H9 (cell line): Measurements from ENCODE around the gene KCNJ14. TPM values are rescaled to one million over a fixed set of nuclear protein-coding genes. Genes with fewer than 3 reads are reported as not detected.

Source experiments
- DNase-seq: peaks from one replicate; pipeline ENCODE4 v3.0.0-alpha.2; 2017
- H2AFZ ChIP-seq: one replicate; pipeline ENCODE4 v1.6.1; 2013; ENCODE audit warnings: mild to moderate bottlenecking, low read length, control low read depth, moderate library complexity
- H2AK5ac ChIP-seq: 2 replicates; pipeline ENCODE4 v1.6.1; 2013; ENCODE audit warnings: low read length, control low read depth, mixed read lengths; ENCODE audit not compliant: insufficient read length
- H2BK120ac ChIP-seq: one replicate; pipeline ENCODE4 v1.6.1; 2013; ENCODE audit warnings: low read depth, mild to moderate bottlenecking, low read length, control low read depth, inconsistent platforms; ENCODE audit not compliant: poor library complexity, severe bottlenecking
- H2BK12ac ChIP-seq: 2 replicates; pipeline ENCODE4 v1.6.1; 2013; ENCODE audit warnings: low read length, control low read depth, mixed read lengths, low read depth; ENCODE audit not compliant: insufficient read length
- H2BK15ac ChIP-seq: 2 replicates; pipeline ENCODE4 v1.6.1; 2013; ENCODE audit warnings: low read depth, low read length, control low read depth
- H2BK20ac ChIP-seq: one replicate; pipeline ENCODE4 v1.6.1; 2013; ENCODE audit warnings: low read depth, mild to moderate bottlenecking, low read length, control low read depth, inconsistent platforms; ENCODE audit not compliant: poor library complexity, severe bottlenecking
- H2BK5ac ChIP-seq: 2 replicates; pipeline ENCODE4 v1.6.1; 2013; ENCODE audit warnings: low read length, control low read depth, mixed read lengths; ENCODE audit not compliant: insufficient read length
- H3K14ac ChIP-seq: 2 replicates; pipeline ENCODE4 v1.6.1; 2013; ENCODE audit warnings: low read length, control low read depth; ENCODE audit not compliant: insufficient read depth
- H3K18ac ChIP-seq: 2 replicates; pipeline ENCODE4 v1.6.1; 2013; ENCODE audit warnings: low read depth, mild to moderate bottlenecking, mixed read lengths, low read length, control low read depth; ENCODE audit not compliant: insufficient read length
- H3K23ac ChIP-seq: 2 replicates; pipeline ENCODE4 v1.6.1; 2013; ENCODE audit warnings: low read length, control low read depth, mixed read lengths, low read depth; ENCODE audit not compliant: insufficient read length
- H3K23me2 ChIP-seq: 2 replicates; pipeline ENCODE4 v1.6.1; 2013; ENCODE audit warnings: low read depth, mild to moderate bottlenecking, mixed read lengths, low read length, control low read depth; ENCODE audit not compliant: insufficient read length, poor library complexity, severe bottlenecking
- H3K27ac ChIP-seq: 2 replicates; pipeline ENCODE4 v1.5.1; 2013; ENCODE audit warnings: low read length, control low read depth, mixed read lengths, low read depth; ENCODE audit not compliant: insufficient read length
- H3K27me3 ChIP-seq: 2 replicates; pipeline ENCODE4 v1.6.1; 2013; ENCODE audit warnings: low read length, control low read depth, inconsistent platforms; ENCODE audit not compliant: insufficient read depth
- H3K4ac ChIP-seq: 2 replicates; pipeline ENCODE4 v1.6.1; 2013; ENCODE audit warnings: low read depth, mild to moderate bottlenecking, control low read depth, inconsistent platforms, low read length, moderate library complexity
- H3K4me1 ChIP-seq: 2 replicates; pipeline ENCODE4 v1.6.1; 2013; ENCODE audit warnings: low read length, control low read depth, inconsistent platforms; ENCODE audit not compliant: insufficient read depth
- H3K4me2 ChIP-seq: 2 replicates; pipeline ENCODE4 v1.6.1; 2013; ENCODE audit warnings: low read length, control low read depth, mixed read lengths; ENCODE audit not compliant: insufficient read length, insufficient read depth
- H3K56ac ChIP-seq: 2 replicates; pipeline ENCODE4 v1.6.1; 2013; ENCODE audit warnings: low read depth, mild to moderate bottlenecking, mixed read lengths, low read length, control low read depth; ENCODE audit not compliant: insufficient read length
- H3K79me1 ChIP-seq: 2 replicates; pipeline ENCODE4 v1.6.1; 2013; ENCODE audit warnings: low read depth, mild to moderate bottlenecking, moderate library complexity, low read length, control low read depth, inconsistent platforms; ENCODE audit not compliant: insufficient read depth, poor library complexity, severe bottlenecking
- H3K79me2 ChIP-seq: 2 replicates; pipeline ENCODE4 v1.6.1; 2013; ENCODE audit warnings: low read length, control low read depth, inconsistent platforms; ENCODE audit not compliant: insufficient read depth
- H3K9ac ChIP-seq: 2 replicates; pipeline ENCODE4 v1.6.1; 2013; ENCODE audit warnings: low read length, control low read depth, mixed read lengths; ENCODE audit not compliant: insufficient read length; ENCODE audit errors: extremely low read depth
- H3K9me3 ChIP-seq: one replicate; pipeline ENCODE4 v1.6.1; 2013; ENCODE audit warnings: low read depth, low read length, inconsistent platforms; ENCODE audit not compliant: control insufficient read depth
- H3T11ph ChIP-seq: one replicate; pipeline ENCODE4 v1.6.1; 2013; ENCODE audit warnings: mild to moderate bottlenecking, low read length, control low read depth, inconsistent platforms
- H4K20me1 ChIP-seq: one replicate; pipeline ENCODE4 v1.6.1; 2013; ENCODE audit not compliant: control insufficient read depth, insufficient read length, insufficient read depth
- H4K5ac ChIP-seq: 2 replicates; pipeline ENCODE4 v1.6.1; 2013; ENCODE audit warnings: low read depth, mild to moderate bottlenecking, mixed read lengths, low read length, control low read depth; ENCODE audit not compliant: insufficient read length
- H4K8ac ChIP-seq: replicated peaks from 2 replicates; pipeline ENCODE4 v1.6.1; 2013; ENCODE audit warnings: low read length, control low read depth, mixed read lengths, low read depth; ENCODE audit not compliant: insufficient read length
- H4K91ac ChIP-seq: 2 replicates; pipeline ENCODE4 v1.6.1; 2013; ENCODE audit warnings: low read depth, mild to moderate bottlenecking, moderate library complexity, mixed read lengths, low read length, control low read depth; ENCODE audit not compliant: insufficient read length
- H3K27ac Mint-ChIP-seq, 3 experiments: 2 replicates in 2 of 3; 3 replicates in 1 of 3; pipeline ENCODE4 v1.8.0; 2020 to 2021; ENCODE audit warnings: mixed read lengths in 3 of 3, mild to moderate bottlenecking in 1 of 3, moderate library complexity in 1 of 3
- H3K27me3 Mint-ChIP-seq: 2 replicates; pipeline ENCODE4 v1.8.0; 2021; ENCODE audit warnings: low read depth, mild to moderate bottlenecking, moderate library complexity, mixed read lengths
- H3K36me3 Mint-ChIP-seq, 3 experiments: 2 replicates in 2 of 3; 3 replicates in 1 of 3; pipeline ENCODE4 v1.8.0; 2020 to 2021; ENCODE audit warnings: low read depth in 3 of 3, mixed read lengths in 3 of 3; ENCODE audit not compliant: insufficient read depth in 1 of 3
- H3K4me1 Mint-ChIP-seq, 2 experiments: 2 replicates each; pipeline ENCODE4 v1.8.0; 2020; ENCODE audit warnings: mixed read lengths in 2 of 2
- H3K4me3 Mint-ChIP-seq, 2 experiments: 2 replicates in 1 of 2; 3 replicates in 1 of 2; pipeline ENCODE4 v1.8.0; 2020 to 2021; ENCODE audit warnings: mild to moderate bottlenecking in 2 of 2, mixed read lengths in 2 of 2, moderate library complexity in 1 of 2
- H3K9me3 Mint-ChIP-seq, 2 experiments: 2 replicates in 1 of 2; 3 replicates in 1 of 2; pipeline ENCODE4 v1.8.0; 2020; ENCODE audit warnings: mild to moderate bottlenecking in 2 of 2, mixed read lengths in 2 of 2, moderate library complexity in 1 of 2
- WGBS: extraction: QIAGEN DNeasy Blood & Tissue Kit; methylation state at CpG from one replicate; pipeline ENCODE4 v1.1.7; 2013; ENCODE audit warnings: missing lambda C conversion rate, low lambda C conversion rate, mixed read lengths; ENCODE audit not compliant: insufficient read length; ENCODE audit errors: extremely low coverage; 5-methylcytosine and 5-hydroxymethylcytosine counted together
- total RNA-seq: library from RNA; stranded (reverse); gene quantifications from 2 replicates; pipeline ENCODE4 v1.2.1, GENCODE V29; 2021
- TF ChIP-seq, protein P1 (sequence below): fragments of 200-600 bp; sonication (generic); conservative IDR thresholded peaks from 3 replicates; pipeline ENCODE4 v1.8.0; 2021; ENCODE audit warnings: antibody characterized with exemption, mild to moderate bottlenecking

The KCNJ14 gene
- total RNA-seq, 1 experiment from 2014 or later: 1.2 TPM

DNA sequence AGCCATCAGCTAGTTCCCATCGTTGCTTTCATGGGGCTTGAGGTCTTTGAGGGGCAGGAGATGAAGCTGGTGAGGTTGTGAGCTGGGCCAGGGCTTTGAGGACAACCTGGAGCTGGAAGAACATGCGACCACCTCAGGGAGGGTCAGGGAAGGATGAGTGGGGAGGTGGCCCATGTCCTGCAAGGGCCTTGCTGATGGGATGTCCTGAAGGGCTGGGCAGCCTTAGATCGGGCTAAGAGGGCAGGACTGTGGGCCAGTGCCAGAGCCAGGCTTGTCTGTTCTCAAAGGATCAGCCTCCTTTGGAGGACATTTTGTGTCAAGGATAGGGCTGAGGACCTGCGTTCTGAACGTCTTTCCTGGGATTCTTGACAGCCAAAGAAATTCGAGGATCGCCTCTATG lies 24.3 kb downstream of the KCNJ14 start:
- no peak overlapping the region for H3K9ac ChIP-seq
- Mint-ChIP-seq H3K4me1 (peaks cover 3 to 13% of the 10 kb centered on the region in 2 experiments; a peak in 3 of 4 replicates), H3K4me3 (peak overlapping the region in 1 of 2 experiments; percentile 20; a peak in 1 of 5 replicates), H3K27me3 (peaks cover 3% of the 10 kb centered on the region; the same call in 1 of the 2 replicates), H3K36me3 (peaks cover 28 to 69% (median 54%) of the 10 kb centered on the region in 3 experiments), H3K27ac (peak overlapping the region in 2 of 3 experiments; percentile 34 to 82; a peak in 5 of 7 replicates), H3K9me3 (no peaks in the 10 kb centered on the region)
- no peak overlapping the region for H4K5ac ChIP-seq
- no peaks in the 10 kb centered on the region for H4K20me1 ChIP-seq
- no peak overlapping the region for H3T11ph ChIP-seq
- H3K27me3 ChIP-seq: no peaks in the 10 kb centered on the region
- H4K8ac ChIP-seq: no peak overlapping the region
- no peak for DNase-seq
- H2BK5ac ChIP-seq: no peak overlapping the region
- no peak overlapping the region for H3K27ac ChIP-seq
- H3K14ac ChIP-seq: no peak overlapping the region
- H3K56ac ChIP-seq: no peak overlapping the region
- H2AK5ac ChIP-seq: no peak overlapping the region
- H3K4ac ChIP-seq: no peak overlapping the region
- no peak overlapping the region for H3K4me2 ChIP-seq
- H3K79me1 ChIP-seq: no peaks in the 10 kb centered on the region
- H3K23me2 ChIP-seq: no peaks in the 10 kb centered on the region
- no peaks in the 10 kb centered on the region for H3K79me2 ChIP-seq
- no peak overlapping the region for H3K18ac ChIP-seq
- H3K4me1 ChIP-seq: no peaks in the 10 kb centered on the region
- TF ChIP-seq, protein P1, sequence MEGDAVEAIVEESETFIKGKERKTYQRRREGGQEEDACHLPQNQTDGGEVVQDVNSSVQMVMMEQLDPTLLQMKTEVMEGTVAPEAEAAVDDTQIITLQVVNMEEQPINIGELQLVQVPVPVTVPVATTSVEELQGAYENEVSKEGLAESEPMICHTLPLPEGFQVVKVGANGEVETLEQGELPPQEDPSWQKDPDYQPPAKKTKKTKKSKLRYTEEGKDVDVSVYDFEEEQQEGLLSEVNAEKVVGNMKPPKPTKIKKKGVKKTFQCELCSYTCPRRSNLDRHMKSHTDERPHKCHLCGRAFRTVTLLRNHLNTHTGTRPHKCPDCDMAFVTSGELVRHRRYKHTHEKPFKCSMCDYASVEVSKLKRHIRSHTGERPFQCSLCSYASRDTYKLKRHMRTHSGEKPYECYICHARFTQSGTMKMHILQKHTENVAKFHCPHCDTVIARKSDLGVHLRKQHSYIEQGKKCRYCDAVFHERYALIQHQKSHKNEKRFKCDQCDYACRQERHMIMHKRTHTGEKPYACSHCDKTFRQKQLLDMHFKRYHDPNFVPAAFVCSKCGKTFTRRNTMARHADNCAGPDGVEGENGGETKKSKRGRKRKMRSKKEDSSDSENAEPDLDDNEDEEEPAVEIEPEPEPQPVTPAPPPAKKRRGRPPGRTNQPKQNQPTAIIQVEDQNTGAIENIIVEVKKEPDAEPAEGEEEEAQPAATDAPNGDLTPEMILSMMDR: no peak
- H3K23ac ChIP-seq: no peak overlapping the region
- no peak overlapping the region for H4K91ac ChIP-seq
- H2AFZ ChIP-seq: no peak overlapping the region
- H2BK12ac ChIP-seq: no peak overlapping the region
- no peak overlapping the region for H2BK20ac ChIP-seq
- no CpG with 5 or more reads among the region's 7 CpGs for WGBS
- no peak overlapping the region for H2BK120ac ChIP-seq
- no peak overlapping the region for H2BK15ac ChIP-seq
- H3K9me3 ChIP-seq: no peaks in the 10 kb centered on the region
